Right atrium auricular region (tissue), 2 donors: ENCODE data around the gene PIP4K2A. TPM values are rescaled to one million over a fixed set of nuclear protein-coding genes. Genes with fewer than 3 reads are reported as not detected.

Source experiments
- DNase-seq: peaks from one replicate; pipeline ENCODE4 v3.0.0-alpha.2; 2019; ENCODE audit warnings: low spot score
- H3K27ac ChIP-seq, 2 donors: fragments of 200-600 bp; sonication (generic); 1 replicate in 1 of 2; 2 replicates in 1 of 2; pipeline ENCODE4 v1.5.1; 2016 to 2019
- H3K27me3 ChIP-seq, 2 donors: fragments of 200-600 bp; sonication (generic); one replicate each; pipeline versions ENCODE4 v1.5.1 to v1.6.0; 2017 to 2019
- H3K36me3 ChIP-seq: fragments of 200-600 bp; sonication (generic); one replicate; pipeline ENCODE4 v1.5.1; 2016
- H3K4me1 ChIP-seq, 2 donors: fragments of 200-600 bp; sonication (generic); one replicate each; pipeline versions ENCODE4 v1.5.1 to v1.6.0; 2017 to 2019
- H3K4me3 ChIP-seq, 2 donors: fragments of 200-600 bp; sonication (generic); 1 replicate in 1 of 2; 2 replicates in 1 of 2; pipeline ENCODE4 v1.5.1; 2017 to 2019; ENCODE audit warnings: mild to moderate bottlenecking in 1 of 2, moderate library complexity in 1 of 2
- H3K9me3 ChIP-seq, 2 donors: fragments of 200-600 bp; sonication (generic); one replicate each; pipeline ENCODE4 v1.5.1; 2019
- CTCF ChIP-seq, 2 donors: fragments of 200-600 bp; sonication (generic); IDR thresholded peaks; one replicate each; pipeline ENCODE4 v1.5.1; 2019; ENCODE audit warnings: antibody characterized with exemption in 2 of 2
- total RNA-seq, 2 donors: library from RNA; depleted of rRNA; stranded (reverse); fragments of >200 nt; gene quantifications; one replicate each; pipeline ENCODE4 v1.1.0, GENCODE V29; 2016

Gene PIP4K2A
- total RNA-seq, 2 donors from 2014 or later = 12.1 to 18.3 TPM

GRCh38 chr10:22599636-22600228 lies 114.6 kb downstream of the PIP4K2A start:
- H3K36me3 ChIP-seq = peaks cover 3% of the 10 kb centered on the region
- H3K27me3 ChIP-seq = no peaks in the 10 kb centered on the region
- peaks cover 0 to 12% of the 10 kb centered on the region in 2 donors for H3K4me1 ChIP-seq
- TF ChIP-seq CTCF (IDR thresholded peaks at IDR 0.05) = no peak
- H3K27ac ChIP-seq = no peak overlapping the region
- no peak for DNase-seq
- no peak overlapping the region for H3K4me3 ChIP-seq
- no peaks in the 10 kb centered on the region for H3K9me3 ChIP-seq

GRCh38 chr10:22599048-22599561 lies 115.3 kb downstream of the PIP4K2A start:
- no peak overlapping the region for H3K4me3 ChIP-seq
- no peak for TF ChIP-seq CTCF (IDR thresholded peaks at IDR 0.05)
- H3K36me3 ChIP-seq = peaks cover 3% of the 10 kb centered on the region
- peaks cover 0 to 6% of the 10 kb centered on the region in 2 donors for H3K4me1 ChIP-seq
- no peaks in the 10 kb centered on the region for H3K27me3 ChIP-seq
- H3K9me3 ChIP-seq = no peaks in the 10 kb centered on the region
- no peak for DNase-seq
- H3K27ac ChIP-seq = no peak overlapping the region

GRCh38 chr10:22598478-22598877 lies 115.9 kb downstream of the PIP4K2A start:
- Histone ChIP-seq H3K4me3 (no peak overlapping the region), H3K36me3 (peaks cover 1% of the 10 kb centered on the region), H3K27ac (no peak overlapping the region), H3K27me3 (no peaks in the 10 kb centered on the region), H3K4me1 (peaks cover 0 to 6% of the 10 kb centered on the region in 2 donors), H3K9me3 (no peaks in the 10 kb centered on the region)
- TF ChIP-seq CTCF (IDR thresholded peaks at IDR 0.05) = no peak
- no peak for DNase-seq

GRCh38 chr10:22597138-22597537 lies 117.2 kb downstream of the PIP4K2A start:
- peaks cover 0 to 6% of the 10 kb centered on the region in 2 donors for H3K4me1 ChIP-seq
- H3K9me3 ChIP-seq = no peaks in the 10 kb centered on the region
- no peaks in the 10 kb centered on the region for H3K36me3 ChIP-seq
- H3K27me3 ChIP-seq = no peaks in the 10 kb centered on the region
- DNase-seq = no peak
- H3K27ac ChIP-seq = no peak overlapping the region
- no peak for TF ChIP-seq CTCF (IDR thresholded peaks at IDR 0.05)
- no peak overlapping the region for H3K4me3 ChIP-seq

- Histone ChIP-seq H3K9me3 (no peaks in the 10 kb centered on the region), H3K27ac (no peak overlapping the region), H3K27me3 (no peaks in the 10 kb centered on the region), H3K4me3 (no peak overlapping the region), H3K36me3 (peaks cover 21% of the 10 kb centered on the region), H3K4me1 (no peaks in the 10 kb centered on the region)
- DNase-seq = no peak
- TF ChIP-seq CTCF (IDR thresholded peaks at IDR 0.05) = no peak
Observed at GRCh38 chr10:22593636-22594198, 120.7 kb downstream of the PIP4K2A start.
